ENCODE data around the gene NR6A1.

- TF ChIP-seq POLR2AphosphoS5 (IDR thresholded peaks at IDR 0.05; ENCODE audit: borderline replicate concordance, low read depth, low read length) (no peak), EZH2 (IDR thresholded peaks at IDR 0.05) (no peak), FOXP2 (optimal IDR thresholded peaks at IDR 0.05; ENCODE audit: control extremely low read depth, extremely low read length, insufficient read depth) (no peak)
Measured at GRCh38 chr9:124730772-124731171, 40.3 kb downstream of the NR6A1 start.
